GM18505 (cell line): ENCODE results near the gene AGBL1.

Source experiments
- ATAC-seq: cut with Tn5 transposase; IDR thresholded peaks from one replicate; pipeline ENCODE4 v1.9.1; 2021; ENCODE audit not compliant: unreplicated experiment
- POLR2A ChIP-seq: IDR thresholded peaks from 4 replicates; pipeline ENCODE4 v1.6.1; 2011; ENCODE audit warnings: borderline replicate concordance; ENCODE audit not compliant: insufficient read depth, insufficient read length; ENCODE audit errors: extremely low read depth

AGBL1 gene

GRCh38 chr15:86355801-86356200 is 276.1 kb downstream of the AGBL1 start:
- no peak for ATAC-seq
- TF ChIP-seq POLR2A: no peak

DNA sequence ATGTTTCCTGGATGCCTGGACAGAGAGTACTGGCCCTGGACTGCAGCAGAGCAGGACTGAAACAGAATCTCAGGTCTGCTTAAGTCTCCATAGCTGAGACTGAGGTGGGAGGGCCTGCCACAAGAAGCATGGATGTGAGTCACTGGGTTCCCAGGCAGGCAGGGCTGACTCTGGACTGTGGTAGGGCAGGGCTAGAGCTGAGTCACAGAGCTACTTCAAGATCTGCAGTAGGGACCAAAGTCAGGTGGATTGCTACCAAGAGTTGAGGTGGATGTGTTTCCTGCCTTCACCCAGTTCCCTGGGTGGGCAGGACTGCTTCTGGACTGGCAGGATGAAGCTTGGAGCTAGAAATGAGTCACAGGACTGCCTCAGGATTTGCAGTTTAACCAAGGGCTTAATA is 282.9 kb downstream of the AGBL1 start:
- no peak for ATAC-seq
- TF ChIP-seq POLR2A: no peak

- TF ChIP-seq POLR2A: no peak
- no peak for ATAC-seq
These were observed 293.5 kb downstream of the AGBL1 start for GRCh38 chr15:86373147-86373546.

GRCh38 chr15:86375733-86376280 is 296.1 kb downstream of the AGBL1 start:
- TF ChIP-seq POLR2A: no peak
- ATAC-seq: no peak

DNA sequence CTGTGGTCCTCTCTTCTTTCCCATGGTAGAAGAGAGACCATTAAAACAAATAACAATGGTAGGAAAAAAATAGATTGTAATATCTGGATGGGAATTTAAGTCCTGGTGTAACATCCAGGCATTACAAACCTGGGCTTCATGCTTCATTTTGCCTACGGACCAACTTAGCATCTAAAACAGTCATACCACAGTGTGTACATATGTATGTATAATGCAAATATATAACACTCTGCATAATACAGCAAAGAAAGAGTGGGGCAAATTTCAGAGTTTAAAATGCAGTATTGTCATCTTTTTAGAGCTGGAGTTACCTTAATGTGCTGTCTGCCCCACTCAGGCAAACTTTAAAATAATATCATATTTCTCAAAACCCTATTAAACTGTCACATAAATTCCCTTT is 298.2 kb downstream of the AGBL1 start:
- ATAC-seq: no peak
- TF ChIP-seq POLR2A: no peak

DNA sequence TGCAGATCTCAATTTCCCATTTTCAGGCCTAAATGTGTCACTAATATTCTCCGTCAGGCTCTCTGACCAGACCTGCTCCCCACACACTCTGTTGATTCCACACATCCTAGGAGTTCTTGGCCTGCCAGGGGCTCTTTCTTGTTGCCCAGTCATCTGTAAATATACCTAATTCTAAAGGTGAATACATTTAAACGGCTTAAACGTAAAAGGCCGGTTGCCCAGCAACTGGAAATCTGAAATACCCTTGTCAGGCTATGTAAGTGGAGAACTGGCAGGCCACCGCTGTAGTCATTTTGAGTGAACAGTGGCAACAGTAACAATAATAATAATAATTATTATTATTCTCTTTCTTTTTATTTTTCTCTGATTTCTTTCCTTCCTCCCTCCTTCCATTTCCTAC is 302.7 kb downstream of the AGBL1 start:
- TF ChIP-seq POLR2A: no peak
- ATAC-seq: no peak

- no peak for TF ChIP-seq POLR2A
- no peak for ATAC-seq
These were observed 303.9 kb downstream of the AGBL1 start for GRCh38 chr15:86383611-86384010.

- TF ChIP-seq POLR2A: no peak
- no peak for ATAC-seq
These were observed 304.5 kb downstream of the AGBL1 start for GRCh38 chr15:86384186-86384585.

DNA sequence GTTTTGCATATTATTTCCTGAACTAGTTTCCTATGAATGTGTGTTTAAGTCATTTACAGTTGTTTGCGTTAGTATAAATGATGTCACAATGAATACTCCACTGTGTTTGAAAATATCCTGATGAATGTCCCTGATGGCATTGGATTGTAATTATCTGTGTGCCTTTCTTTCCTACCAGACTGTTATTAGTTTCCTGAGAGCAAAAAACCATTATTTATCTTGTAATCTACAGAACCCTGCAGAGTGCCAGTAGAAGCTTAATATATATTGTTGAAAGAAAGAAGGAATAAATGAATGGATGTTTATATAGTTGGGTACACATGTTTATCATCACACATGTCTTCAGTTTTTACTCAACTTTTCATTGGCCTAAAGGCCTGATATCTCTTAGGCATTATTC is 312.6 kb downstream of the AGBL1 start:
- no peak for ATAC-seq

GRCh38 chr15:86392874-86393273 is 313.2 kb downstream of the AGBL1 start:
- no peak for ATAC-seq
- no peak for TF ChIP-seq POLR2A

More for the DNA sequence above, 312.6 kb downstream of the AGBL1 start:
- TF ChIP-seq POLR2A: no peak

DNA sequence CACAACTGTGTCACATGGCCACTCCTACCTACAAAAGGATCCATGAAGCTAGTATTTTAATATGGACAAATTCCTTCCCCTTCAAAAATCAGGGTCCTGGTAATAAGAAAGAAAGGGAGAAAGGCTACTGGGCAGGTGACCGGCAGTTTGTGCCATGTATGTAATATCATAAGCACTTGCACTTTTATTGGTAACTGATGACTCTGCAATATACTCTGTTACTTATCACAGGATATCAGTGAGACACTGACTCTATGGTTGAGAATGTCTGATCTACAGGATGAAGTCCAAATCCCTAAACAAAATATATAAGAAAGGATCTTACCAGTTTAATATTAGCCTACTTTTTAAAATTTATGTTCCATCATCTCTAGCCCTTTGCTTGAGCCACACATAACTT is 315.2 kb downstream of the AGBL1 start:
- TF ChIP-seq POLR2A: no peak
- ATAC-seq: no peak

- TF ChIP-seq POLR2A: no peak
- no peak for ATAC-seq
These were observed 319.6 kb downstream of the AGBL1 start for GRCh38 chr15:86399041-86399954.

DNA sequence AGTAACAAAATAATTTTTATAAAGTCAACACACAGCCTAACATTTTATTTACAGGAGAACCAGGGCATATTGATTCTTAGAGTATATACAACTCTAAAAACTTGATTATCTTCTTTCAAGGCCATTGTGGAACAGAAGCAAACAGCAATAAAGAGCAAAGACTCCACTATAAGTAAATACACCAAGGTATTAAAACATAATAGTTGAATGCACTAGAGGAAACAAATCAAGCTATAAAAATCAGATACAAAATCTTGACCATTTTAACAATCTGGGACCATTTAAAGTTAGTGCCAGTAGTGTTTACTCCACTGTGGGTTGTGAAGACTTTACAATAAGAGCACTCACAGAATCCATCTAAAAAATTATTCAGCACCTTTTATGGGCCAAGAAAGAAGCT is 323.6 kb downstream of the AGBL1 start:
- no peak for ATAC-seq
- no peak for TF ChIP-seq POLR2A

GRCh38 chr15:86403914-86404583 is 324.4 kb downstream of the AGBL1 start:
- ATAC-seq: no peak
- TF ChIP-seq POLR2A: no peak
